Skeletal muscle cell (primary cell): ENCODE data around the gene HOXC5.
A peak's percentile ranks its signal among the peaks of the same experiment; 100 is the strongest.

Experiments used
- DNase-seq: peaks from one replicate; pipeline ENCODE4 v3.0.0-alpha.2; 2010; ENCODE audit warnings: low read depth
- H3K4me3 ChIP-seq: 2 replicates; pipeline ENCODE4 v1.5.1; 2011; ENCODE audit warnings: low read depth, mild to moderate bottlenecking, control low read depth, low read length, moderate library complexity

The HOXC5 gene

DNA sequence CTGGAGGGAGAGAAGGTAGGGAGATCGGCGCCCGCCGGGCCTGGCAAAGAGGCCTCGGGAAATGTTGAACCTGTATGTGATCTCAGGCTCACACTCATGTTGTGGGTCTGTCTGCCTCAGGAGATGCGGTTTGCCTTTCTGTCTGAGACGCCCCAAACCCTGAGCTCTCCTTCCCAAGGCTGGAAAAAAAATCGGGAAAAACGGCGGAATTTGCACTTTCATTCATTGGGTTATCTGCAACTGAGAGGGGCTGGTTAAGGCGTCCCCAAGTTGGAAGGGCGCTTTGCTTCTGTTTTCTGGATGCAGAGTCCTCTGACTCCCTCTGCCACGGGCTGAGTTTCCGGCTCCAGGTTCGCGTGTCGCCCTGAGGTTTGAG, 37.9 kb upstream of the HOXC5 start:
- peak overlapping the region; percentile 71 for H3K4me3 ChIP-seq
- no peak for DNase-seq

DNA sequence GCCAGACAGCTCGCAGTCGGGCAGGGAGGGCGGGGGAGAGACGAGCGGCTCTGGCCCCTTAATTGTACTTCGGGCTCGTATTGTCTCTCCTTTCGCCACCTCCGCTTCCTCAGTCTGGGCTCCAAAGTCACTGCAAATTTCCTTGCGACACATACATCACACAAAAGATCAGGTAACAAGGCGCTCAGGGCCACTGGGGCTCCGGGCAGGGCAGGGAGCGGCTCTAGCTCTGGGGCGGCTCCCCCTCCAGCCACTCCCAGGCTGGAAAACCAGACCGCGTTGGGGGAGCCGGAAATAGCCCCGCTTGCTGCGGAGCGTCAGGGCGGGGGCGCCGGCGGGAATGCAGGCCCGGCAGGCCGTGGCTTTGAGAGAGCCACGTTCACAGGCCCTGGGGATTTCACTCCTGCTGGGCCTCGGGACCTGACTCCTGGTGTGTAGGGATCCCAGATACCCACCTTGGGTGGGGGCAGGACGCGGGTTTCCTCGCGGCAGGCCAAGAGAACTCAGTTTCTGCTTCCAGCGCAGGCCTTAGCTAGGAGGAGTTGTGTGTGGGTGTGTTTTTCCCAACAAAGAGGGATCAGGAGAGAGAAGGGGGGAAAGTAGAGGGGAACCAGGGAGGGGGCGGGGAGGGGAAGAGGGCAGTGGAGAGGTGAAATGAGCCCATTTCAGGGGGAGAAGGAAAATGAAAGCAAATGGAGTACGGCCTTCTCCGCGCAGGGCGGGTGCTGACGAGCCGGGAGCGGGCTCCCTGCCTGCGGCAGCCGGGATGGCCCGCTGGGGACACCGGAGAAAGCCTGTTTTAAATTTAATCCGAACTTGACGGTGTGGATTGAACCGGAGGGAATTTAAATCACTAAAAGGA, 37.2 kb upstream of the HOXC5 start:
- no peak for DNase-seq
- H3K4me3 ChIP-seq, result peak overlapping the region; percentile 71

DNA sequence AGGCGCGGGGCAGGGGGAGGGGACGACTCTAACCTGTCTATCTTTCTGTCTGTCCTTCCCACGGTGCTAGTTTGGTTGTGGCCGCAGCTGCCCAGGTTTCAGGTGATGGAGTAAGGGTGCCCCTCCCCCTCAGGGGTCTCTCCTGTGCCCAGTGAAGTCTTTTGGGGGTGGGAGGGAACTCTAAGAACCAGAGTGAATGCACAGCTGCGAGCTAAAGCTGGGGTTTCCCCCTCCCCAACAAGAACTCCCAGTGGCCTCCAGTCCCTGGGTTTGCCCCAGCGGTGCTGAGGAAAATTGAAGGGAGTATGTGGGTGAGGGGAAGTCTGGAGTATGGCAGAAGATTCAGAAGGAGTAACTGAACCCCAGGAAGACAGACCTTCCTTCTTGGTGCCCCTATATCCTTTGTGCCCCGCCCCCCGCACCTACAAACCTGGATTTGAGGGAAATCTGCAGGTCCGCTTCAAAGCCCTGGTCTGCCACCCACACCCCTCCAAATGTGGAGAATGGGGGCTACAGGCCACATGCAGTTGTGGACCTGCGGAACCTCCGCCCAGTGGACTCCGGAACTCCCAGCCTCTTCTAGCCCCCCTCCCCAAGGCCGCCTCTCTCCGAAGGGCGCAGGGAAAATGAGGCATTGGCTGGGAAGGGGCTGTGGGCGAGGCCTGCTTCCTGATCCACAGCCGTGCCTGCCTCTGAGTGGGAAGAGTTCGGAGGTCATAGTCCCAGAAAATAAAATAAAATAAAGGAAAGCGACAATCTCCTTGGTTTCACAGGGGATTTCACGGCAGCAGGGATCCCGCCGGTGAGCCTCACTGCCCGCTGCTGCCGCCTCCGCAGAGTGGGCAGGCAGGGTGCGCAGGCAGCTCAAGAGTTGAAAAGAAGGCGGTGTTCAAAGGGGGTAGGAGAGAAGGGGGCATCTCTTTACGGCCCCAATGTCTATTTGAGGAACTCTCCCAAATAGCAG, 36.3 kb upstream of the HOXC5 start:
- peak overlapping the region; percentile 71 for H3K4me3 ChIP-seq

DNA sequence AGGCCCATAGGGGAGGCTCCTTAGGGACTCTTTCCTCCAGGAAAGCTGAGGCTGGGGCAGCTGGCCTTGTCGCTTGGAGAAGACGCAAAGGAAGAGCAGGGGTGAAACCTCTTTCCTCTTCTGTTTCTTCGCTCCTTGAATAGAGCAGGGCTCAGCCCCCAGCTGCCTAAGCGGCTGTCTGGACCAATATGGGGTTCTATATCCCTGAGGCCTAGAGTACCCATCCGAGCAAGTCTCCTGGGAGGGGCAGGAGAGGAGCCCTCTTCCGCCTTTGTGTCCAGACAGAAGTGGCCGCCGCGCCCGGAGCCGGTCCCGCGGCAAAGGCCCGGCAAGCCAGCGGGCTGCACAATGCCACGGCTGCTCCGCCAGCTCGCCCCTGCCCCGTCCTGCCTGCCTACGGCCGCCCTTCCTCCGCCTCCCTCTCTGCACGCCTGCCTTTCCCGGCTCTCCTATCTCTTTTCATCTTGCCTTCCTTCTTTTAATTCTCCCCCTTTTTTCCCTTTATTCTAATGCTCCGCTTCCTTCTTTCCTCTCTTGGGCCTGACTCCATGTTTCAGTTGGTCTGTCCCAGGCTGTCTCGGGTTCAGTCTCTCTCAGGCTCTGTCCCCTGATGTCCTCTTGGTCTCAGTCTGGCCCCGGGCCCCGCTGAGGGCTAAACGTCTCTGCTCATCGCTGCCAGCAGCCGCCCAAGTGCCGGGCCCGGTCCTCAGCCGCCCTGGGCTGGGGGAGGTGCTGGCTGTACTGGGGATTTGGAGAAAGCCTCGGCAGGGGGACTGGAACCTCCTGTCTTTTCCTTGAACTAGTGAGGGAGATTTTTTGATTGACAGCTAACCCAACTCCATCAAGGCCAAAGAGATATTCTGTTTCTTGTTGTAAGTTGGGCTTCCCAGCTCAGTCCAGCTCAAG, 35.4 kb upstream of the HOXC5 start:
- DNase-seq, result no peak
- H3K4me3 ChIP-seq, result peak overlapping the region; percentile 71

More for the DNA sequence above, 36.3 kb upstream of the HOXC5 start:
- no peak for DNase-seq

DNA sequence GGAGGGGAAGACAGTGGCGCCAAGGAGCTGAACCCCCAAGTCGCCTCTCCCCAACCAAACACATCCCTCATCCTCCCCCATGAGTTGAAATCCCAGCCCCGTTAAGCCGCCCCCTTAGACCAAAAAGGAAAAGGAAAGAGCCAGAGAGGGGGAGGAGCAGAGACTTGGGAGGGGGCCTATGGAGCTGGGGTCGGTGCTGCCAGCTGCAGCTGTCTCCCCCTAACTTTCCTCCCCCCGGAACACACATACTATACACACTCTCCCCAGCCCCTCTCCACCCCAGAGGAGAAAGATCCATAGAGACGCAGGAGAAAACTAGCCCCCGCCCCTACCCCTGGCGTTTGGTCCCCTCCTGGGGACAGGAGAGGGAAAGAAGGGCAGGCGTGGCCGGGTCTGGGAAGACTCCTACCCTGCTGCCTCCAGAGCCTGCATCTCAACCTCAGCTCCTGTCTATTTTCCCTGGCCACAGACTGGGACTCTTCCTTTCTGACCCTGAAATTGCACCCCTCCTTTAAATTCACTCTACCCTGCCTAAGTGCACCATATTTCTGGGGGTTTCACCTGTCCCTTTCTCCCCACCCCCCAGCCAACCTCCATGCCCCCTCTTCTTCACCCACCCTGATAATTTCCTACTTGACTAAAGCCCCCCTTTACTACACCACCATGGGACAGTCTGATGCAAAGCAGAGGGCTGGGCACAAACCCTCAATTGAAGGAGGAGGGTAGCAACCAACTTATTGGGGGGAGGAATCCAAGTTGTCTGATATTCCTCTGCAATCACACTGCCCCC, 34.5 kb upstream of the HOXC5 start:
- H3K4me3 ChIP-seq, result peak overlapping the region; percentile 71
- DNase-seq, result no peak

DNA sequence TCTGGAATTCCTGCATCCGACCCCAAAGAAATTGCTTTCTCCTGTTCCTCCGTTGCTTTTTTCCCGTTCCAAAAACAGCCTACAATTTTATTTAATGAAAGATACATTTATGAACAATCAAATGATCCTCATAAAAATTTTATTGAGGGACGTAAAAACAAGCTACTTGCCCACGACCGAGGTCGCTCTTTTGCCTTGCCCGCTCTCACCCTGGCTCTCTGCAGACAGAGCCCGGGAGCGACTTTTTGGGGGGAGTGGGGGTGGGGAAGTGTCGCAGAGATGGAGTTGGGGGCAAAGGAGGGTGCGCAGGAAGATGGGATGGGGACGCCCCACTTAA, 34.0 kb upstream of the HOXC5 start:
- no peak for DNase-seq
- H3K4me3 ChIP-seq, result peak overlapping the region; percentile 71

DNA sequence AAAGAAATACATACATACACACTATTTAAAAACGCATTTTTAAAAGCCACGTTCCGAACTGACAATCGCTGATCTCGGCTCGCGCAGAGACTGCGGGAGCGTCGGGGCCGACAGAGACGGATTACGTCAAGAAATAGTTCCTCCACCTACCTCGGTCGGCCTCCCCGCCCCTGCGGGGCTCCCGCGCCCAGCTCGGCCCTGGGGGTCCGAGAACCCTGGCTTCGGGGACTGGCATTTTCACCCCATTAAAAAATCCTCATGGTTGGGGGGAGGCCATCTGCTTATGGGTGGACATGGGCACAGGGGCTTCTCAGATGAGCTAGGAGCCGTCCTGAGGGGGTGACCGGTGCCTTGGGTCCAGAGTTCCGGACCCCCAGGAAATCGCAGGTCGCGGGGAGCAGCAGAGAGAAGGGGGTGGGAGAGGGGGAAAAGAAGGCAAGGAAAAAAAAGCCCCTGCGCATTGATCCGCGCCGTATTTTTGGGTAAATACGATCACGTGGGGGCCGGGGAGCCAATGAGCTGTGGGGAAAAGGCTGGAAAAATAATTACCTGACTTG, 33.2 kb upstream of the HOXC5 start:
- peak; percentile 69 for DNase-seq
- peak overlapping the region; percentile 71 for H3K4me3 ChIP-seq

DNA sequence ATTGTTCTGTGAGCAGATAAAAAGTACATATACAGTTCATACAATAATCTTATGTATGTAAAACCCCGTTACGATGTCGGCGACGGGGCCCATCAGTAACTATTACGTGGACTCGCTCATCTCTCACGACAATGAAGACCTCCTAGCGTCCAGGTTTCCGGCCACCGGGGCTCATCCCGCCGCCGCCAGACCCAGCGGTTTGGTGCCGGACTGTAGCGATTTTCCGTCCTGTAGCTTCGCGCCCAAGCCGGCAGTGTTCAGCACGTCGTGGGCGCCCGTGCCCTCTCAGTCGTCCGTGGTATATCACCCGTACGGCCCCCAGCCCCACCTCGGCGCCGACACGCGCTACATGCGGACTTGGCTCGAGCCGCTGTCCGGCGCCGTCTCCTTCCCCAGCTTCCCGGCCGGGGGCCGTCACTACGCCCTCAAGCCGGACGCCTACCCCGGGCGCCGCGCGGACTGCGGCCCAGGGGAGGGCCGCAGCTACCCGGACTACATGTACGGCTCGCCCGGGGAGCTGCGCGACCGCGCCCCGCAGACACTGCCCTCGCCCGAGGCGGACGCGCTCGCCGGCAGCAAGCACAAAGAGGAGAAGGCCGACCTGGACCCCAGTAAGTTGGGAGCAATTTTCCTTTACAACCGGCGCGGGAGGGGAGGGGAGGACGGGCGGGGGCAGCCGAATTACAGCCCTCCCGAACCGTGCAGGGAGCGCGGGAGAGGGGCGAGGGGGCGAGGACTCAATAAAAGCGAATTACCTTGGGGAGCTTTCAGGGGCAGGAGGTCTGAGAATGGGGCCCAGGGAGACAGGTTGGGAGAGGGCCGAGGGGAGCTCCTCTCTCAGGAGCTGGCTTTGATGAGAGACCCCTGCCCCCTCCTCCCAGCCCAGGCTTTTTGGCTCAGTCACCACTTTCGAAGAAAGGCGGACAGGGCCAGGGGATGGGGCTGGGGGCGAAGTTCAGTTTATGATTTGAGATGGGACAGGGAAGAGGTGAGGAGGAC, 32.4 kb upstream of the HOXC5 start, which contains the start of gene HOXC9:
TSS of gene HOXC9 (plus strand) at position 46 of the 999 bp plus-strand sequence. CDS start at position 74, 28 bp downstream.
- no peak for DNase-seq
- H3K4me3 ChIP-seq, result peak within 1 kb of the TSS; percentile 71

DNA sequence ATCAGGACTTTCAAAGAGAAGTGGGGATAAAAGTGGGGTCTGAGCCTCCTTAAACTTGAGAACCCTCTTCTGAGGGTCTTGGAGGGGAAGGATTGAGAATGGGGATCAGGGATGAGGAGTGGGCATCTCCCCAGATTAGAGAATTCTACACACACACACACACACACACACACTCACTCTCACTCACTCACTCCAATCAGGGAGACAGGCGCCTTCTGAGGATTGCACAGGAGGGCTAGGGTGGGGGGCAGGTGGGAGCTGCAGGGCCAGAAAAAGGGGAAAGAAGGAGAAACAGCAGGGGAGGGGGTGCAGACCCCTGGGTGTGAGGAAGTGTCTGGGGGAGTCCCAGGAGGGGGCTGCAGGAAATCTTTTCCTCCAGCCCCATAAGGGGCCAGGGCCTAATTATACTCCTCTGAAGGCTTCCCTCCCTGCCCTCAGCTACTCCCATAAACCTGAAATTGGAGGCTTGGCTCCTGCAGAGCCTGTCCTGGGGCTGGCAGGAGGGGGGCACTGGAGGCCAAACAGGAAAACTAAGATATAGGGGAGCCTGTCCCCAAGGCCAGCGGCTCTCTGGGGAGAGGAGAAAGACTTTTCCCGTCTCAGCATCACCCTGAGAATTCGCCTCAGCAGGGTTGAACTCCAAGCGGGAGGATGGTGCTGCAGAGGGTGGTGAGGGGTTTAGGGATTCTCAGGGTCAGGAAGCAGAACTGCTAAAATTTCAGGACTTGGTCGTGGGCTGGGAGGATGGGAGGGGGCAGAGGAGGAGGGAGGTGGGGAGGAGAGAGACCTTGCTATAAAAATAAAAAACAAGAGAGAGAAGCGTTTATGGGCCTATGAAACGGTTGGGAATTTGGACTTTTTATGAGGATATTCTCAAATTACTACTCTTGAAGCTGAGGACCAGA, 31.3 kb upstream of the HOXC5 start:
- DNase-seq, result no peak
- H3K4me3 ChIP-seq, result peak overlapping the region; percentile 71

DNA sequence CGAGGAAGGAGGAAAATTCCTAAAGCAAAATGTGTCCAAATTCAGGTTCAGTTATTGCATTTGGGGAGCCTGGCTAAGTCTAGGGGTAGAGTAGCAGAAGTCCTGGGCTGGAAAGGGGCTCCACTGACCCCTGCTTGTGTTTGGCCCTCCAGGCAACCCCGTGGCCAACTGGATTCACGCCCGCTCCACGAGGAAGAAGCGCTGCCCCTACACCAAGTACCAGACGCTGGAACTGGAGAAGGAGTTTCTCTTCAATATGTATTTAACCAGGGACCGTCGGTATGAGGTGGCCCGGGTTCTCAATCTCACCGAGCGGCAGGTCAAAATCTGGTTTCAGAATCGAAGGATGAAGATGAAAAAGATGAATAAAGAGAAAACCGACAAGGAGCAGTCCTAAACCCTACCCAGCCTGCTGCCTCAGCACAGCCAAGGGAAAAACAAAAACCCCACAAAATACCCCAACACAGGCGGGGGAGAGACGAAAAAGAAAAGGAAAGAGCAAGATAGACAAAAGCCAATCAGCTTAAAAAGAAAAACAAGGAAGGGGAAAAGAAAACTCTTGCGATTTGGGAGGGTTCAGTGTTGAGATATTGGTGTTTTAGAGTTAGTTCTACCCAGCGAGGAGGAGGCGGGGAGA, 30.5 kb upstream of the HOXC5 start:
- no peak for DNase-seq
- peak overlapping the region; percentile 71 for H3K4me3 ChIP-seq

DNA sequence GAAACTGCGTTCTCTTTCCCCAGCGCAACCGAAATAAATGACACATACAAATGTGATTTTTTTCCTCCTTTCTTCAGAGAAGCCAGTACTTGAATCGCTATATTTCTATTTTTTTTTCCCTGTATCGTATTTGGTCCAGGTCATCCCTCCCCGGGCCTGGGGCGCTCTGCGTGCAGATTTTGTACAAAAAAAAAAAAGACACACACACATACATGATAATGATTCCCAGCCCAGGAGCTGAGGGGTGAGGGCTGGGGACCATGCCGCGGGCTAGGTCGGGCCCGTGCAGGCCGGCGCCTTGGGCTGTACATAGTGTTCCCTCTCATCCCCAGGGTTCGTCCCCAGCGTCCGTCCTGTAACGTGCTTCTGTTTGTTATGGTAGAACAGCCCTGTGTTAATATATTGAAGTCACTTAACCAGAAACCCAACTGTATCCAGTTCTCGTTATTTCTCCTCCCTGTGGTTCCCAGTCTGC, 29.9 kb upstream of the HOXC5 start:
- DNase-seq, result no peak
- peak overlapping the region; percentile 71 for H3K4me3 ChIP-seq

DNA sequence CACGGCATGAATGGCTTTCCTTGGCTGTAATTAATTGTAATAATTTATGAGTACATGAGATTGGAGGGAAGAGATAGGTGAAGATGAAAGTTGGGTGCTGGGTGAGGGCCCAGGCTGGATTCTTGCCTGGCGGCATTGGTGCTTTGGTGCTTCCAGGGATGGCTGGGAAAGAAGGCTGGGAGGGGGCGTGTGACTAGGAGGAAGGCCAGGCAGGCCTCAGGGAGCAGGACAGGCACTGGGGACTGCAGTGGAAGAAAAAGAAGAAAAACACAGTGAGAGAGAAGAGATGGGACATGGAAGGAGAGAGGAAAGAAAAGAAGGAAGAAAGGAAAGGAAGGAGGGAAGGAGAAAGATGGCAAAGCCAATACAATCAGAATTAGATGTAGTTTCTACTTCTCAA, 29.2 kb upstream of the HOXC5 start:
- peak overlapping the region; percentile 24 for H3K4me3 ChIP-seq
- no peak for DNase-seq

DNA sequence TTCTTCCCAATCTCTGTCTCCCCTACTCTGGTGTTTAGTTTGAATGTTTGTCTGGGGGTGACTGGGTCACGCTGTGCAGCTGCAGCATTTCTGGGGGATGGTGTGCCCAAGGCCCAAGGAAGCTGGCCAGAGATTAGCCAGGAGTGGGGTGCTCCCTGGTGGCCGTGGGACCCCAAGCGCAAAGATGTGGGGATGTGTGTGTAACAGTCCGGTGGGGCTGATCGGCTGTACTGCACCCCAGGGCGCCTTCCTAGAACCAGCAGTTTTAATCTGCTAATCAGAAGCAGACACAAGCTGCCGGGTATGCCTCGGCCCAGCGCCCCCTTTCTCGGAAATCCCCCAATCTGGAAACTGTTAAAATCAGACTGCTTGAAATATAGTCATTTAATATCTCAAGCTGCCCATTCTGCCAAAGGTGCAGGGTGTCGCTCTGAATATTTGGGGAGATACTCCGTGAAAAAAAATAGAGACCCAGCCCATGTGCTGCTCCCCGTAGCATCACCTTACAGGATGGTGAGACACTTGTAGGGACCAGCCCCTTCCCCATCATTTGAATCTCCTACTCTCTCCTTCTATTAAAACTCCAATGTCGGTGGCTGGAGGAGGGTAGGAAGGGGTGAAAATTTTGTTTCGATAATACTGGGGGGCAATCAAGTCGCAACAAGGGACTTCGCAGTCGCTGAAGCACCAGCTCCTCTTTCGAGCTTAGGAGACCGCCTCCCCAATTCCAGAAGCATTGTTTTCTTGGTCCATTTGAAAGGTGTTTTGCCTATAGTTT, 28.6 kb upstream of the HOXC5 start:
- H3K4me3 ChIP-seq, result peak overlapping the region; percentile 37
- DNase-seq, result no peak

DNA sequence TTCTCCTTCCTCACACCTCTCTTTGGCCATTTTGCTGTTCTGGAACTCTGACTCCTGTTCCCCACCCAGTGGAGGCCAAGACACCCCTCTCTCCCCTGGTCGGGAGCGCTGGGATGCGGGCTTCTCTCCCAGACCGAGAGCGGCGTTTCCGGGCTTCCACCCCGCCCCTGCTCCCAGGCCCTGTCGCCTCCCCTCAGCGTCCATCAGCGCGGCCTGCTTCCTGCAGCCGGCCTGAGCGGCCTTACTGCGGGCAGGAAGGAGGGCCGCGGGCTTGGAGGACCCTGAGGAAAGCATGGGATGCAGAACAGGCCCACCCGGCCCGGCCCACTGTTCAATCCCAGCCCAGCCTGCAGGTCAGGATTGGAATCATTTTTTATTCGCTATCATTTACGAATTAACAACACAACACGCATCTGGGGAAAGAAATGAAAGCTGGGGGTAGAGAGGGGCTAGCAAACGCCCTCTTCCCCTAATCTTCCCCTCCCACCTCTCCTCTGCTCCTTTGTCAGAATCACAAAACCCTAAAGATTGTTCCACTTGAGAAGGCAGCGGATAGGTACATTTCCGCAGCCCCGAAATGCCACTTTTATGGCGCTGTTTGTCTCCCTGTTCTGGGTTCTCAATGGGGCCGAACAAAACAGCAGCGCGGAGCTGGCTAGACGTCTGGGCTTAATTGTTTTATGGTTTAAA, 27.9 kb upstream of the HOXC5 start:
- H3K4me3 ChIP-seq, result peak overlapping the region; percentile 37

More for the DNA sequence above, 27.9 kb upstream of the HOXC5 start:
- DNase-seq, result no peak
